Pons (tissue), 1 donor: ENCODE data around the gene GRB10.
A peak's percentile ranks its signal among the peaks of the same experiment; 100 is the strongest.

Experiments used
- DNase-seq: peaks from one replicate; pipeline ENCODE4 v3.0.0-alpha.2; 2016; ENCODE audit warnings: low spot score

GRB10 gene

GRCh38 chr7:50782375-50783208 lies at the start of gene GRB10:
Gene GRB10 (minus strand): TSS chr7:50782896. CDS start chr7:50732322, 50,574 bp downstream.
- DNase-seq: peak; percentile 73

- DNase-seq: no peak
These were observed 46.1 kb upstream of the GRB10 start for GRCh38 chr7:50828801-50829200.

- DNase-seq: no peak
These were observed 45.4 kb upstream of the GRB10 start for GRCh38 chr7:50828116-50828515.

GRCh38 chr7:50827281-50827680 lies 44.6 kb upstream of the GRB10 start:
- DNase-seq: no peak

GRCh38 chr7:50826371-50827172 lies 43.9 kb upstream of the GRB10 start:
- no peak for DNase-seq

GRCh38 chr7:50825465-50825864 lies 42.8 kb upstream of the GRB10 start:
- no peak for DNase-seq

GRCh38 chr7:50824882-50825281 lies 42.2 kb upstream of the GRB10 start:
- DNase-seq: no peak

- DNase-seq: no peak
These were observed 40.0 kb upstream of the GRB10 start for GRCh38 chr7:50822706-50823105.

- DNase-seq: no peak
These were observed 39.4 kb upstream of the GRB10 start for GRCh38 chr7:50822110-50822509.

GRCh38 chr7:50821457-50822008 lies 38.8 kb upstream of the GRB10 start:
- DNase-seq: no peak

- no peak for DNase-seq
These were observed 35.6 kb upstream of the GRB10 start for GRCh38 chr7:50818324-50818723.

GRCh38 chr7:50817561-50817960 lies 34.9 kb upstream of the GRB10 start:
- no peak for DNase-seq

- DNase-seq: no peak
These were observed 32.4 kb upstream of the GRB10 start for GRCh38 chr7:50815138-50815537.

GRCh38 chr7:50814166-50814565 lies 31.5 kb upstream of the GRB10 start:
- no peak for DNase-seq

GRCh38 chr7:50812841-50813475 lies 30.3 kb upstream of the GRB10 start:
- DNase-seq: no peak

- DNase-seq: no peak
These were observed 29.4 kb upstream of the GRB10 start for GRCh38 chr7:50812094-50812493.

- no peak for DNase-seq
These were observed 25.7 kb upstream of the GRB10 start for GRCh38 chr7:50808282-50808888.

- DNase-seq: no peak
These were observed 24.5 kb upstream of the GRB10 start for GRCh38 chr7:50807026-50807730.

- no peak for DNase-seq
These were observed 23.4 kb upstream of the GRB10 start for GRCh38 chr7:50806143-50806542.

GRCh38 chr7:50805447-50806125 lies 22.9 kb upstream of the GRB10 start:
- no peak for DNase-seq
